H1 (cell line): Measurements from ENCODE around the gene KRTAP5-6. TPM values are rescaled to one million over a fixed set of nuclear protein-coding genes. Genes with fewer than 3 reads are reported as not detected.

ENCODE experiments used
- ASH2L ChIP-seq: fragments of 200-600, 300-600 bp; sonication (generic); IDR thresholded peaks from one replicate; pipeline ENCODE4 v1.7.1; 2017; ENCODE audit warnings: low read length
- BACH1 ChIP-seq: IDR thresholded peaks from 2 replicates; pipeline ENCODE4 v1.6.1; 2012; ENCODE audit warnings: low read length, improper control_type of control experiment
- BCL11A ChIP-seq, 2 experiments: IDR thresholded peaks; one replicate each; pipeline ENCODE4 v1.6.1; 2011; ENCODE audit warnings: low read depth in 2 of 2, low read length in 2 of 2, mild to moderate bottlenecking in 2 of 2
- CBX8 ChIP-seq: fragments of 300-800, 300-1000 bp; sonication (generic); IDR thresholded peaks from 2 replicates; pipeline ENCODE4 v1.7.1; 2016; ENCODE audit warnings: low read depth, low read length, borderline replicate concordance
- CHD1 ChIP-seq: IDR thresholded peaks from 2 replicates; pipeline ENCODE4 v1.6.1; 2012; ENCODE audit warnings: low read depth, low read length, improper control_type of control experiment
- CREB1 ChIP-seq: IDR thresholded peaks from 2 replicates; pipeline ENCODE4 v1.6.1; 2012; ENCODE audit warnings: inconsistent platforms
- GTF2F1 ChIP-seq: IDR thresholded peaks from 2 replicates; pipeline ENCODE4 v1.6.1; 2012; ENCODE audit warnings: low read depth, low read length, improper control_type of control experiment, borderline replicate concordance
- HDAC2 ChIP-seq, 2 experiments: fragments of 300-600 bp in 1 of 2; sonication (generic) in 1 of 2; IDR thresholded peaks; 2 replicates each; pipeline ENCODE4 v1.6.1; 2011 to 2012; ENCODE audit warnings: low read depth in 2 of 2, low read length in 2 of 2, mild to moderate bottlenecking in 2 of 2, moderate library complexity in 2 of 2, borderline replicate concordance in 1 of 2, inconsistent platforms in 1 of 2
- PHF8 ChIP-seq: fragments of 200-600 bp; sonication (generic); conservative IDR thresholded peaks from 2 replicates; pipeline ENCODE4 v1.7.1; 2012; ENCODE audit warnings: low read depth, mild to moderate bottlenecking, inconsistent platforms, low read length, moderate library complexity
- RFX5 ChIP-seq: IDR thresholded peaks from 2 replicates; pipeline ENCODE4 v1.6.1; 2011; ENCODE audit warnings: low read depth, low read length, improper control_type of control experiment, borderline replicate concordance
- RNF2 ChIP-seq: fragments of 200-900, 300-1000 bp; sonication (generic); IDR thresholded peaks from 2 replicates; pipeline ENCODE4 v1.7.1; 2016; ENCODE audit warnings: borderline replicate concordance, low read depth, mild to moderate bottlenecking, antibody characterized with exemption, low read length; ENCODE audit not compliant: poor library complexity, severe bottlenecking; ENCODE audit errors: missing control alignments
- RXRA ChIP-seq: IDR thresholded peaks from 2 replicates; pipeline ENCODE4 v1.6.1; 2011; ENCODE audit warnings: low read depth, mild to moderate bottlenecking, low read length, moderate library complexity; ENCODE audit not compliant: insufficient read depth
- SIN3A ChIP-seq, 2 experiments: IDR thresholded peaks in 1 of 2; conservative IDR thresholded peaks in 1 of 2; 2 replicates each; pipeline ENCODE4 v1.6.1; 2011 to 2012; ENCODE audit warnings: low read length in 2 of 2, improper control_type of control experiment in 1 of 2, low read depth in 1 of 2, mild to moderate bottlenecking in 1 of 2
- SP1 ChIP-seq: IDR thresholded peaks from 2 replicates; pipeline ENCODE4 v1.6.1; 2011; ENCODE audit warnings: low read depth, low read length
- SP4 ChIP-seq: IDR thresholded peaks from 2 replicates; pipeline ENCODE4 v1.6.1; 2012; ENCODE audit warnings: low read length, inconsistent platforms
- polyA plus RNA-seq, 7 experiments: library from polyadenylated mRNA; depleted of rRNA in 3 of 7; stranded (reverse) in 5 of 7; unstranded in 2 of 7; fragments of >200 nt in 5 of 7; fragments of 200-250 nt in 2 of 7; gene quantifications; 1 replicate in 5 of 7; 2 replicates in 1 of 7; 4 replicates in 1 of 7; pipeline versions ENCODE4 v1.2.1 to v1.2.3, GENCODE V29; 2011 to 2013; ENCODE audit warnings: missing spikeins in 2 of 7, mixed read lengths in 2 of 7
- total RNA-seq: library from RNA; stranded (reverse); fragmentation: NEBNext Ultra II Directional; extraction: Animal tissue kit (Norgen Biotek cat#: 25700); gene quantifications from 2 replicates; pipeline ENCODE4 v1.2.1, GENCODE V29; 2021
- TF ChIP-seq, protein P1 (sequence below): IDR thresholded peaks from 2 replicates; pipeline ENCODE4 v1.6.1; 2011; ENCODE audit warnings: low read length, improper control_type of control experiment
- TF ChIP-seq, protein P2 (sequence below): IDR thresholded peaks from 2 replicates; pipeline ENCODE4 v1.6.1; 2012; ENCODE audit warnings: low read length, inconsistent platforms

Gene KRTAP5-6
- total and polyA plus RNA-seq, 2 of the 8 experiments (the other 6 are each of a cell fraction or from before 2014, with no cell fraction given): not detected

DNA sequence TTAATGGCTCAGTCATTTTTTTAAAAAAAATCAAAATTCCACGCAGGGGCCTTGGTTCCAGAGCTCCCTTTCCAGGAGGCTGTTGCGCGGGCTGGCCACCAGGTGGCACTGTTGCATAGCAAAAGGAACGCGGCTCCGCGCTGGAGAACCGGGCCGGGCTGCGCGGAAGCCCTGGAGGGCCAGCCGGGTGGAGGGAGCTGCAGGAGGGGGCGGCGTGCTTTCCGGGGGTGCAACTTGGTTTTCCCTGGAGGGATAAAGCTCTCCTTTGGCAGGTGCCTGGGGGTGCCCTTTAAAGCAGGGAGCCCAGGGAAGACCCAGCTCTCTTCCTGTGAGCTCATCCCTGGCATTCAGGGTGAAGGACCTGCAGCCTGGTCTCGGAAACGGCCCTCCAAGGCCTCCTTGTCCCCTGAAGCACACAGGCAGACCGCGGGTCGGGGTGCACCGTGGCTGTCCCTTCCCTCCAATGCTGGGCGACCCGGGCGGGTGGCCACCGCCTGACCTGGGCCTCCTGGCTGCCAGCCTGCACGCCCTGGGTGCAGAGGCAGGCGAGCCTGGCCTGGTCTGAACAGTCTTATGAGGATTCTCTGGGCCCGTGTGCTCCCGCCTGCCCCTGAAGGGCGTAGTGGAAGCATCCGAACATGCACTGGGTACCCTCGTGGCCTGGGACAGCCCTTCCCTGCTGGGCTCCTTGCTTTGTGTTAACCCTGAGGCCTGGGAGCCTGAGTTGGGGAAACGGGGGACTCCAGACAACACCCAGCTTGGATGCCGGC is 44.0 kb upstream of the KRTAP5-6 start (continued):
- no peak for TF ChIP-seq SP1
- no peak for TF ChIP-seq CREB1
- no peak for TF ChIP-seq RFX5
- TF ChIP-seq SP4: no peak
- TF ChIP-seq RNF2: no peak
- TF ChIP-seq, protein P1, sequence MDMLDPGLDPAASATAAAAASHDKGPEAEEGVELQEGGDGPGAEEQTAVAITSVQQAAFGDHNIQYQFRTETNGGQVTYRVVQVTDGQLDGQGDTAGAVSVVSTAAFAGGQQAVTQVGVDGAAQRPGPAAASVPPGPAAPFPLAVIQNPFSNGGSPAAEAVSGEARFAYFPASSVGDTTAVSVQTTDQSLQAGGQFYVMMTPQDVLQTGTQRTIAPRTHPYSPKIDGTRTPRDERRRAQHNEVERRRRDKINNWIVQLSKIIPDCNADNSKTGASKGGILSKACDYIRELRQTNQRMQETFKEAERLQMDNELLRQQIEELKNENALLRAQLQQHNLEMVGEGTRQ: no peak
- TF ChIP-seq ASH2L: peak; percentile 49
- TF ChIP-seq, protein P2, sequence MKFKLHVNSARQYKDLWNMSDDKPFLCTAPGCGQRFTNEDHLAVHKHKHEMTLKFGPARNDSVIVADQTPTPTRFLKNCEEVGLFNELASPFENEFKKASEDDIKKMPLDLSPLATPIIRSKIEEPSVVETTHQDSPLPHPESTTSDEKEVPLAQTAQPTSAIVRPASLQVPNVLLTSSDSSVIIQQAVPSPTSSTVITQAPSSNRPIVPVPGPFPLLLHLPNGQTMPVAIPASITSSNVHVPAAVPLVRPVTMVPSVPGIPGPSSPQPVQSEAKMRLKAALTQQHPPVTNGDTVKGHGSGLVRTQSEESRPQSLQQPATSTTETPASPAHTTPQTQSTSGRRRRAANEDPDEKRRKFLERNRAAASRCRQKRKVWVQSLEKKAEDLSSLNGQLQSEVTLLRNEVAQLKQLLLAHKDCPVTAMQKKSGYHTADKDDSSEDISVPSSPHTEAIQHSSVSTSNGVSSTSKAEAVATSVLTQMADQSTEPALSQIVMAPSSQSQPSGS: no peak
- TF ChIP-seq BCL11A (IDR thresholded peaks at IDR 0.05; ENCODE audit: low read depth in 2 of 2, low read length in 2 of 2): no peak
- TF ChIP-seq RXRA: no peak
- TF ChIP-seq CHD1: no peak
- TF ChIP-seq PHF8: no peak
- no peak for TF ChIP-seq GTF2F1
- peak in 1 of 2 experiments; percentile 50; a peak in 1 of 4 replicates for TF ChIP-seq SIN3A (conservative IDR thresholded peaks at IDR 0.05 in 1 of 2, IDR thresholded peaks at IDR 0.05 in 1 of 2; ENCODE audit: low read depth in 1 of 2, low read length in 2 of 2)
- TF ChIP-seq CBX8: no peak
- peak; percentile 3; the same call in 1 of the 2 replicates for TF ChIP-seq BACH1
- TF ChIP-seq HDAC2 (IDR thresholded peaks at IDR 0.05; ENCODE audit: borderline replicate concordance in 1 of 2, low read depth in 2 of 2, low read length in 2 of 2): no peak
